ENCODE measurements around the gene TUBB. TPM values are rescaled to one million over a fixed set of nuclear protein-coding genes. Genes with fewer than 3 reads are reported as not detected.
A peak's percentile ranks its signal among the peaks of the same experiment; 100 is the strongest.

TUBB gene
- total and polyA plus RNA-seq, 9 of the 15 experiments (the other 6 are each of a cell fraction or from before 2014, with no cell fraction given): 971 to 2,870 (median 1,478) TPM

GRCh38 chr6:30744054-30744805 is 24.1 kb downstream of the TUBB start, which contains the start of gene IER3 (continued):
- TF ChIP-seq, protein P1, sequence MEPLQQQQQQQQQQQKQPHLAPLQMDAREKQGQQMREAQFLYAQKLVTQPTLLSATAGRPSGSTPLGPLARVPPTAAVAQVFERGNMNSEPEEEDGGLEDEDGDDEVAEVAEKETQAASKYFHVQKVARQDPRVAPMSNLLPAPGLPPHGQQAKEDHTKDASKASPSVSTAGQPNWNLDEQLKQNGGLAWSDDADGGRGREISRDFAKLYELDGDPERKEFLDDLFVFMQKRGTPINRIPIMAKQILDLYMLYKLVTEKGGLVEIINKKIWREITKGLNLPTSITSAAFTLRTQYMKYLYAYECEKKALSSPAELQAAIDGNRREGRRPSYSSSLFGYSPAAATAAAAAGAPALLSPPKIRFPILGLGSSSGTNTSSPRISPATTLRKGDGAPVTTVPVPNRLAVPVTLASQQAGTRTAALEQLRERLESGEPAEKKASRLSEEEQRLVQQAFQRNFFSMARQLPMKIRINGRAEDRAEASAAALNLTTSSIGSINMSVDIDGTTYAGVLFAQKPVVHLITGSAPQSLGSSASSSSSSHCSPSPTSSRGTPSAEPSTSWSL (CRISPR knock-in tag; IDR thresholded peaks at IDR 0.05; ENCODE audit: borderline replicate concordance): no peak
- TF ChIP-seq ZMIZ1 (IDR thresholded peaks at IDR 0.05; ENCODE audit: low read depth in 2 of 2, low read length in 2 of 2) (peak in 1 of 2 experiments; percentile 44; a peak in 1 of 4 replicates), GTF2F1 (IDR thresholded peaks at IDR 0.05; ENCODE audit: low read depth, low read length) (no peak; the same call in 1 of the 2 replicates), SMC3 (conservative IDR thresholded peaks at IDR 0.05; ENCODE audit: insufficient read depth, low read depth, low read length) (no peak; the same call in 1 of the 2 replicates), ZNF57 (CRISPR knock-in tag; IDR thresholded peaks at IDR 0.05) (0 out of 2 replicates have a peak, but pooled peaks have one; percentile 20), FOS (IDR thresholded peaks at IDR 0.05; ENCODE audit: extremely low read depth, insufficient read length) (no peak), ZNF217 (CRISPR knock-in tag; IDR thresholded peaks at IDR 0.05) (no peak), ZNF384 (IDR thresholded peaks at IDR 0.05; ENCODE audit: low read depth, low read length) (peak; percentile 78), KDM4B (IDR thresholded peaks at IDR 0.05; ENCODE audit: borderline replicate concordance in 2 of 2, low read depth in 1 of 2) (peak in 1 of 2 experiments; percentile 49; a peak in 1 of 4 replicates), GMEB1 (CRISPR knock-in tag; IDR thresholded peaks at IDR 0.05) (peak; percentile 29; the same call in 1 of the 2 replicates)
- TF ChIP-seq, protein P2, sequence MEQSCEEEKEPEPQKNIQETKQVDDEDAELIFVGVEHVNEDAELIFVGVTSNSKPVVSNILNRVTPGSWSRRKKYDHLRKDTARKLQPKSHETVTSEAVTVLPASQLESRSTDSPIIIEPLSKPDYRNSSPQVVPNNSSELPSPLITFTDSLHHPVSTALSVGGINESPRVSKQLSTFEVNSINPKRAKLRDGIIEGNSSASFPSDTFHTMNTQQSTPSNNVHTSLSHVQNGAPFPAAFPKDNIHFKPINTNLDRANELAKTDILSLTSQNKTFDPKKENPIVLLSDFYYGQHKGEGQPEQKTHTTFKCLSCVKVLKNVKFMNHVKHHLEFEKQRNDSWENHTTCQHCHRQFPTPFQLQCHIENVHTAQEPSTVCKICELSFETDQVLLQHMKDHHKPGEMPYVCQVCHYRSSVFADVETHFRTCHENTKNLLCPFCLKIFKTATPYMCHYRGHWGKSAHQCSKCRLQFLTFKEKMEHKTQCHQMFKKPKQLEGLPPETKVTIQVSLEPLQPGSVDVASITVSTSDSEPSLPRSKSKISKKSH (CRISPR knock-in tag; IDR thresholded peaks at IDR 0.05): no peak
- TF ChIP-seq, protein P3, sequence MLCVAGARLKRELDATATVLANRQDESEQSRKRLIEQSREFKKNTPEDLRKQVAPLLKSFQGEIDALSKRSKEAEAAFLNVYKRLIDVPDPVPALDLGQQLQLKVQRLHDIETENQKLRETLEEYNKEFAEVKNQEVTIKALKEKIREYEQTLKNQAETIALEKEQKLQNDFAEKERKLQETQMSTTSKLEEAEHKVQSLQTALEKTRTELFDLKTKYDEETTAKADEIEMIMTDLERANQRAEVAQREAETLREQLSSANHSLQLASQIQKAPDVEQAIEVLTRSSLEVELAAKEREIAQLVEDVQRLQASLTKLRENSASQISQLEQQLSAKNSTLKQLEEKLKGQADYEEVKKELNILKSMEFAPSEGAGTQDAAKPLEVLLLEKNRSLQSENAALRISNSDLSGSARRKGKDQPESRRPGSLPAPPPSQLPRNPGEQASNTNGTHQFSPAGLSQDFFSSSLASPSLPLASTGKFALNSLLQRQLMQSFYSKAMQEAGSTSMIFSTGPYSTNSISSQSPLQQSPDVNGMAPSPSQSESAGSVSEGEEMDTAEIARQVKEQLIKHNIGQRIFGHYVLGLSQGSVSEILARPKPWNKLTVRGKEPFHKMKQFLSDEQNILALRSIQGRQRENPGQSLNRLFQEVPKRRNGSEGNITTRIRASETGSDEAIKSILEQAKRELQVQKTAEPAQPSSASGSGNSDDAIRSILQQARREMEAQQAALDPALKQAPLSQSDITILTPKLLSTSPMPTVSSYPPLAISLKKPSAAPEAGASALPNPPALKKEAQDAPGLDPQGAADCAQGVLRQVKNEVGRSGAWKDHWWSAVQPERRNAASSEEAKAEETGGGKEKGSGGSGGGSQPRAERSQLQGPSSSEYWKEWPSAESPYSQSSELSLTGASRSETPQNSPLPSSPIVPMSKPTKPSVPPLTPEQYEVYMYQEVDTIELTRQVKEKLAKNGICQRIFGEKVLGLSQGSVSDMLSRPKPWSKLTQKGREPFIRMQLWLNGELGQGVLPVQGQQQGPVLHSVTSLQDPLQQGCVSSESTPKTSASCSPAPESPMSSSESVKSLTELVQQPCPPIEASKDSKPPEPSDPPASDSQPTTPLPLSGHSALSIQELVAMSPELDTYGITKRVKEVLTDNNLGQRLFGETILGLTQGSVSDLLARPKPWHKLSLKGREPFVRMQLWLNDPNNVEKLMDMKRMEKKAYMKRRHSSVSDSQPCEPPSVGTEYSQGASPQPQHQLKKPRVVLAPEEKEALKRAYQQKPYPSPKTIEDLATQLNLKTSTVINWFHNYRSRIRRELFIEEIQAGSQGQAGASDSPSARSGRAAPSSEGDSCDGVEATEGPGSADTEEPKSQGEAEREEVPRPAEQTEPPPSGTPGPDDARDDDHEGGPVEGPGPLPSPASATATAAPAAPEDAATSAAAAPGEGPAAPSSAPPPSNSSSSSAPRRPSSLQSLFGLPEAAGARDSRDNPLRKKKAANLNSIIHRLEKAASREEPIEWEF (CRISPR knock-in tag; IDR thresholded peaks at IDR 0.05): no peak

Measured in K562 (cell line).